Measurements from ENCODE around the gene LANCL1.
"Not testable (repeated sequence)": the region's sequence is repeated elsewhere in the genome, so short reads cannot be mapped to it uniquely, and the experiment has no call there.

LANCL1 gene

GRCh38 chr2:210458395-210458794 is 18.2 kb downstream of the LANCL1 start:
- DNase-seq = no peak

DNA sequence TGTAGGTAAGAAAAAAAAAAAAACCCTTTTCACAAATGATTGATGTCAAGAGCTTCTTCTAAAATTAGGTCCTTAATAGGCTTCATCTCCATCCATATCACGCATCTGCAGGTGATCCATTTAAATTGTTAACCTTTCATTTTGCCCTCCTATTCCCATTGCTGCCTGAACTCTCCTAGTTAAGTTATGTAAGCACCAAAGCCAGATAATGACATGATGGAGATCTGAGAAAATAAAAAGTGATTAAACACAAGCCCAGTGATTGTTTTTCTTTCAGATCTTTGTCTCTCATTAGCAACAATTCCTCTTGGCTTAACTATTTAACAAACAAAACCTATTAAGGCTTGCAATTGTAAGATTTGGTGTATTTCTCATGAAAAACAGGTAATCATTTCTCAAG is 20.0 kb downstream of the LANCL1 start:
- no peak for DNase-seq

GRCh38 chr2:210454336-210454735 is 22.2 kb downstream of the LANCL1 start:
- no peak for DNase-seq

DNA sequence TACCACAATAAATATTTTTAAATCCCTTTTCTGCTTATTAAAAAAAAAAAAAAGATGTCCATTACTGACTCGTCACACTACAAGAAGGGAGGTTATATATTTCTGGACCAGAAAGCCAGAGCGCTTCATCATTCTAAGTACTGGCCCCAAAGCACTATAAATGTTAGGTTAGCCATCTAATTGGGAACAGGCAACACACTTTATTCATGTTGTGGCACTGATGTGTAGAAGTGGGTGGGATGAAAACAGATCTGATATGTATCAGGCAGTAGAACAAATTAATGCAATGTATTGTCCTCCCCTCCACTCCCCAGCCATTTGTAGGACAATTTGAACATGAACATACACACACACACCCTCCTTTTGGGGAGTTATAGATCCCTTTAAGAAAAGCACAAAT is 24.4 kb downstream of the LANCL1 start:
- no peak for DNase-seq

GRCh38 chr2:210450942-210451341 is 25.6 kb downstream of the LANCL1 start:
- DNase-seq = not testable (repeated sequence)

DNA sequence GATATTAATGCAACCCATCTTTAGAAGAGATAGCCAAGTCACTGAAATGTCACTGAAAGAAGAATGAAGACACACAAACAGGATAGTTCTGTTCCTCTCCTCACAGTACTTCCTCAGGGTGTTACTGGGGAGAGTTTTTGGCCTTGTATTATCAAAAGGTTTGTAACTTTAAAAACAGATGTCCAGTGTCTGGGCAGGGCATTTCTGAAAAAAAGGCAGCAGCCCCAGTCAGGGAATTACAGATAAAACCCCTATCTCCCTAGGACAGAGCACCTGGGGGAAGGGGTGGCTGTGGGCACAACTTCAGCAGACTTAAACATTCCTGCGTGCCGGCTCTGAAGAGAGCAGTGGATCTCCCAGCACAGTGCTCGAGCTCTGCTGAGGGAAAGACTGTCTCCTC is 30.8 kb downstream of the LANCL1 start:
- DNase-seq = no peak

DNA sequence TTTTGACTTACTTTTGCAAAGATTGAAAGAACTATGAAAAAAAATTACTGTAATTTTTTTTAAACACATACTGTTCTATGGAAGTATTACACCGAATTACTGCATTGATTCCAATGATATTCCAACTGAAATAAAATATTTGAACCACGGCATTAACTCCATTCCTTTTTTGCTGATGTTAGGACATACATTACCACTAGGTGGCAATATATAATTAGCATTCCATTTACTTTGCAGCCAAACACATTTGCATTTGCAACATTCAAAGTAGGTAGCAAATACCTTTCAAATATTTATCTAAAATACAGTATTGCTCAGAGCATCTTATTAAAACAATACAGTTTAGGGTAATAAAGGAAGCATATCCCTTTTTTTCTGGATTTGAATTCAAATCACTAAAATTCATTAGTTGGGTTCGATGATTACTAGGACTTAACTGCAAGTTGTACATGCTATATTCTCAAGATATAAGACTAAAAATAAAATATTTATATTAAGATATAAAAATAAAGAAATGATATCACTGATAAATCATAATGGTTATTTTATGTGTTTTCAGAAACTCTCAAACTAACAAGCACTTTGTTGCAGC is 31.3 kb downstream of the LANCL1 start:
- no peak for DNase-seq

DNA sequence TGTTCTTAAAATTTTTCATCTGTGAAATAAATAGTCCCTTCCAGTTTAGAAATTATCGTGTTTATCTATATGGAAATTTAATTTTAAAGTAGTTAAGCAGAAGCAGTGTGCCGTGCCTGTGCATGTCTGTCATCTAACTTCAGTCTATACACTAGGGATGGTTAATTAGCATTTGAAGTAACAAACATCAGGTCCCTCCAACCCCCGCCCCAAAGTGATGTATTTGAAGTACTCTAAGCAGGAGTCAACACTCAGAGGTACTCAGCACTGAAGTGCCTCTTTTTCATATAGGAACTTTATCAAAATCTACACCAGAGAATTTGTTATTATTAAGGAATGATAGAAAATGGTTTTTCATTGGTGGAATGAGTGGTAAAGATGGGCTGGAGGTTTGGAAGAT is 33.0 kb downstream of the LANCL1 start:
- DNase-seq = no peak

DNA sequence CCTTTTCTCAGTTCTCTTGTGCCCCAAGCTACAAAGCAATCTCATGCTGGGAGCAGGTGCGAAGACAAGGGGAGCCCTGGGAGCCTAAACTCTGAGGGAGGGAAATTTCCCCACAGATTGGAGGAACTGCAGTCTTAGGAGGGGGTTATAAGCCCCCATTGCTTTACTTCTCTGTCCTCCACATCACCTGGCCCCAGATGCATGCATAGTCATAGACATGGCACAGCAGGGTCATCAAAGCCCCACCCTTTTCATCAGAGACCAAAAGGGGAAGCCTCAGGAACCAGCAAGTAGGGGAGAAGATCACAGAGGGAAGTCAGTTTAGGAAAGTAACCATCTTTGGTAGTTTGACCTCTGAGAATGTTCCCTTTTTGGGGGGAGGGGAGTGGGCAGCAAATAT is 33.7 kb downstream of the LANCL1 start:
- no peak for DNase-seq

DNA sequence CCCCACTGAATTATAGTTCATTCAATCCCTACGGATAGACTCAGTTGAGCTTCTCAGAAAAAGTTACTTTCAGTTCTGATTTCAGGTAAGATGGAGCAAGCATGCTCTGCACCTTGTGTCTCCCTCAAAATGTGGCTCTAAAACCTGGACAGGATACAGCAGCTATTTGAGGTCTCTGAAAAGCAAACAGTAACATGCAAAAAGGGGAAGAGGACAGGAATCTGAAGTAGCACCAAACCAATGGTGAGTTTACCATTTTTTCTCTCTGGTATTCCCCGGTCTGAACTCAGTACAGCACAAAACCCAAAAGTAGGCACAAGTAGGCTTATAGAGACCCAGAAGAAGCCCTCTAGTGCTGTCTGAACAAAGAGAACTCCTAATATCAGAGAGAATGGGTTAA is 34.1 kb downstream of the LANCL1 start:
- DNase-seq = no peak

DNA sequence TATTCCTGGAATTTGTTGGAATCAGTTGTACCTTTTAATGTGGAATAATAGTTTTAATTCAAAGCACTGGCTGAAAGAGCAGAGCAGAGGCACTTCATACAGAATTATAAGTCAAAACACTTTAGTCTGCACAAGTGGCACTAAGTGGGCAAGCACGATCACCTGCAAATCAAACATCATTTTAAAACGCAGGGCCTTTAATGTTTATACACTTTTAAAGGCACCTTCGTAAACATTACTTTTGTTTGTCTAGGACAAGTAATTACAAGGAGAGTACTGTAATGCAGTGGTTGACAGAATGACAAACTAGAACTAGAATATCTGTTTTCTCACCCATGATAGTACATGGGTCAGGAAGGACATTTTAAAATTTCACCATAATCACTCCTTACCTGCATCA is 36.4 kb downstream of the LANCL1 start:
- DNase-seq = no peak

- DNase-seq = no peak
Observed at GRCh38 chr2:210435439-210435838, 41.1 kb downstream of the LANCL1 start.

DNA sequence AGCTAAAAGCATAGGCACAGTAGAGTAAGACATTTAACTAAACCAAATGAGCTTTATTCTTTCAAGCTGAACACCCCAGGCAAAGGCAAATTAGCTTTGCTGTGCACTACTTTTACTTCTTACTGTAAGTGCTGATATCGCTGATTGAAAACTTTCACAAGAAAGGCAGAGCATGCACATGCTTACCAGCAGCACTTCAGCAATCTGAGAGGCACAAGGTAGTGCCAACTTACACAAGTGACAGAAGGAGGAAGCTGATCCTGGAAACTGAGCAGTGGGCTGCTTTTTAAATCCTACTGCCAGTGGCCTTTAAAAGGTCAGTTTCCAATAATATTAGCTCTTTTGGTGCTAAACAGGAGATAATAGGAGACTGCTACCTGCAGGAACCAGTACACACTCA is 43.9 kb downstream of the LANCL1 start:
- no peak for DNase-seq

GRCh38 chr2:210429403-210430137 is 47.0 kb downstream of the LANCL1 start:
- no peak for DNase-seq

- DNase-seq = no peak
Observed at GRCh38 chr2:210428393-210429179, 48.0 kb downstream of the LANCL1 start.

DNA sequence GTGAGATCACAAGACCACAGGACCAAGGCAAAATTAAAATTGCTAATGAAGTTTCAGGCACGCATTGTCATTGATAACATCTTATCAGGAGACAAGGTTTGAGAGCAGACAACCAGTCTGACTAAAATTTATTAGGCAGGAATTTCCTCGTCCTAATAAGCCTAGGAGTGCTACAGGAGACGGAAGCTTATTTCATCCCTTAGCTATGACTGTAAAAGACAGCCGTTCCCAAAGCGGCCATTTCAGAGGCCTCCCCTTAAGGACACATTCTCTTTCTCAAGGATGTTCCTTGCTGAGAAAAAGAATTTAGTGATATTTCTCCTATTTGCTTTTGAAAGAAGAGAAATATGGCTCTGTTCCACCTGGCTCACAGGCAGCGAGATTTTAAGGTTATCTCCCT is 49.2 kb downstream of the LANCL1 start:
- DNase-seq = not testable (repeated sequence)

GRCh38 chr2:210422366-210422765 is 54.2 kb downstream of the LANCL1 start:
- no peak for DNase-seq

- DNase-seq = no peak
Observed at GRCh38 chr2:210421916-210422315, 54.6 kb downstream of the LANCL1 start.

GRCh38 chr2:210412660-210413059 is 63.9 kb downstream of the LANCL1 start:
- DNase-seq = no peak

DNA sequence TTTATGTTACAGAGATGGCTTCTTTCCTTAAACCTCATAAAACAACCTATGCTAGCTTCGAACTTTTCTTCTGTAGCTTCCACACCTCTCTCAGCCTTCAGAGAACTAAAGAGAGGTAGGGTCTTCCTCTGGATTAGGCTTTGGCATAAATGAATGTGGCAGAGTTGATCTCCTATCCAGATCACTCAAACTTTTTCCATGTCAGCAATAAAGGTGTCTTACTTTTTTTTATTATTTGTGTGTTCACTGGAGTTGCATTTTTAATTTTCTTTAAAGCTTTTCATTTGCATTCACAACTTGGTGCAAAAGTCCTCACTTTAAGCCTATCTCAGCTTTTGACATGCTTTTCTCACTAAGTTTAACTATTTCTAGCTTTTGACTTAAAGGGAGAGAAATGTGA is 66.0 kb downstream of the LANCL1 start:
- DNase-seq = no peak

- no peak for DNase-seq
Observed at GRCh38 chr2:210399440-210400041, 77.0 kb downstream of the LANCL1 start.

GRCh38 chr2:210392469-210392881 is 84.1 kb downstream of the LANCL1 start:
- no peak for DNase-seq

DNA sequence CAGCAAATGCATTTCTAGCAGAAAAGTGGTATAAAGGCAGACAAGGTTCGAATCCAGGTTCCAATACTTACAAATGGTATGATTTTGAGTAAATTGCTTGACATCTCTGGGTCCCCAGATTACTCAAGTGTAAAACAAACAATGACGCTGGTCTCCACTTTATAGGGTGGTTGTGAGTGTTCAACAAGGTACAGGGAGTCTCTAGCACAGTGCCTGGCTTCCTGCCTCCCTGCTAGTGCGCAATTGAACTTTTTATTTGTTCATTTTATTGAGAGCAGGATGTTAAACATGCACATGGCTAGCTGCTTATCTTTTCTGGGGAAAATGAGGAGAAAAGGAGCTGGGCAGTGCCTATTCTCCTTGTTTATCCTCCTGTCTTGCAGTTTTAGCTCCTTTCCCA is 86.7 kb downstream of the LANCL1 start:
- DNase-seq = no peak

- DNase-seq = no peak
Observed at GRCh38 chr2:210388148-210388547, 88.4 kb downstream of the LANCL1 start.
